Esophagus (tissue), 2 donors: Measurements from ENCODE around the gene FIBIN. TPM values are rescaled to one million over a fixed set of nuclear protein-coding genes. Genes with fewer than 3 reads are reported as not detected.
A peak's percentile ranks its signal among the peaks of the same experiment; 100 is the strongest.

Experiments
- H3K27ac ChIP-seq, 2 donors: one replicate each; pipeline ENCODE4 v1.5.1; 2013; ENCODE audit warnings: low read depth in 2 of 2, mild to moderate bottlenecking in 2 of 2, inconsistent platforms in 1 of 2, low read length in 1 of 2, moderate library complexity in 1 of 2
- H3K27me3 ChIP-seq, 2 donors: one replicate each; pipeline ENCODE4 v1.6.1; 2013; ENCODE audit warnings: low read length in 2 of 2, control low read depth in 1 of 2, mild to moderate bottlenecking in 1 of 2; ENCODE audit not compliant: insufficient read depth in 2 of 2, control insufficient read depth in 1 of 2
- H3K36me3 ChIP-seq, 2 donors: one replicate each; pipeline ENCODE4 v1.6.1; 2013; ENCODE audit warnings: low read length in 1 of 2; ENCODE audit not compliant: control insufficient read depth in 2 of 2, insufficient read depth in 2 of 2
- H3K4me1 ChIP-seq, 2 donors: one replicate each; pipeline ENCODE4 v1.6.1; 2013; ENCODE audit warnings: low read length in 1 of 2; ENCODE audit not compliant: control insufficient read depth in 2 of 2, insufficient read depth in 2 of 2
- H3K4me3 ChIP-seq, 2 donors: one replicate each; pipeline ENCODE4 v1.5.1; 2013; ENCODE audit warnings: low read length in 2 of 2, mild to moderate bottlenecking in 2 of 2, low read depth in 1 of 2, moderate library complexity in 1 of 2
- H3K9me3 ChIP-seq, 2 donors: one replicate each; pipeline ENCODE4 v1.6.1; 2013; ENCODE audit warnings: mild to moderate bottlenecking in 2 of 2, low read depth in 1 of 2, low read length in 1 of 2, moderate library complexity in 1 of 2; ENCODE audit not compliant: control insufficient read depth in 2 of 2, insufficient read depth in 1 of 2
- WGBS, 2 donors: extraction: QIAGEN DNeasy Blood & Tissue Kit; methylation state at CpG; one replicate each; pipeline ENCODE4 v1.1.7; 2013; 5-methylcytosine and 5-hydroxymethylcytosine counted together
- polyA plus RNA-seq, 2 donors: library from polyadenylated mRNA; stranded (reverse); fragments of 200-250 nt; gene quantifications; one replicate each; pipeline ENCODE4 v1.2.3, GENCODE V29; 2013
- donor health status: healthy with polysubstance abuse.
- donor health status: Bipolar disorder and iron deficiency.

The FIBIN gene
- polyA plus RNA-seq: 1 to 10 TPM; 1.6 to 5.4 TPM

- no peaks in the 10 kb centered on the region for H3K36me3 ChIP-seq
- no peaks in the 10 kb centered on the region for H3K27me3 ChIP-seq
- H3K4me1 ChIP-seq: peaks cover 0 to 6% of the 10 kb centered on the region in 2 donors
- H3K27ac ChIP-seq: peak within 1 kb of the TSS; percentile 62 to 73
- H3K4me3 ChIP-seq: peak within 1 kb of the TSS; percentile 39 to 59
- no peaks in the 10 kb centered on the region for H3K9me3 ChIP-seq
- WGBS, 2 donors: 7 to 9% methylated on average over 22 of the region's 22 CpGs
These were observed at the start of gene FIBIN for GRCh38 chr11:26993965-26994457. FIBIN (plus strand) TSS chr11:26994112; CDS start chr11:26994527, 415 bp downstream.

GRCh38 chr11:26944866-26945664 lies 48.8 kb upstream of the FIBIN start:
- Histone ChIP-seq H3K27ac (no peak overlapping the region), H3K9me3 (no peaks in the 10 kb centered on the region), H3K4me1 (no peaks in the 10 kb centered on the region), H3K27me3 (no peaks in the 10 kb centered on the region), H3K4me3 (no peak overlapping the region), H3K36me3 (no peaks in the 10 kb centered on the region)
- 35 to 38% methylated on average over 3 of the region's 3 CpGs for WGBS, 2 donors

GRCh38 chr11:26946257-26946716 lies 47.6 kb upstream of the FIBIN start:
- Histone ChIP-seq H3K9me3 (no peaks in the 10 kb centered on the region), H3K4me3 (no peak overlapping the region), H3K27ac (no peak overlapping the region), H3K4me1 (peaks cover 0 to 3% of the 10 kb centered on the region in 2 donors), H3K27me3 (no peaks in the 10 kb centered on the region), H3K36me3 (no peaks in the 10 kb centered on the region)
- 55 to 61% methylated on average over 2 of the region's 2 CpGs for WGBS, 2 donors

- Histone ChIP-seq H3K9me3 (no peaks in the 10 kb centered on the region), H3K27ac (no peak overlapping the region), H3K4me3 (no peak overlapping the region), H3K4me1 (peaks cover 0 to 3% of the 10 kb centered on the region in 2 donors), H3K27me3 (no peaks in the 10 kb centered on the region), H3K36me3 (no peaks in the 10 kb centered on the region)
- WGBS, 2 donors: 23 to 35% methylated on average over 2 of the region's 2 CpGs
These were observed 46.5 kb upstream of the FIBIN start for GRCh38 chr11:26947379-26947844.

- H3K9me3 ChIP-seq: no peaks in the 10 kb centered on the region
- no peaks in the 10 kb centered on the region for H3K36me3 ChIP-seq
- H3K27ac ChIP-seq: peak overlapping the region in 1 of 2 donors; percentile 49
- no peak overlapping the region for H3K4me3 ChIP-seq
- 64 to 67% methylated on average over 3 of the region's 3 CpGs for WGBS, 2 donors
- no peaks in the 10 kb centered on the region for H3K27me3 ChIP-seq
- H3K4me1 ChIP-seq: peaks cover 0 to 3% of the 10 kb centered on the region in 2 donors
These were observed 45.8 kb upstream of the FIBIN start for GRCh38 chr11:26947904-26948639.

GRCh38 chr11:26948881-26949280 lies 45.0 kb upstream of the FIBIN start:
- Histone ChIP-seq H3K4me1 (peaks cover 0 to 3% of the 10 kb centered on the region in 2 donors), H3K27ac (no peak overlapping the region), H3K36me3 (no peaks in the 10 kb centered on the region), H3K4me3 (no peak overlapping the region), H3K9me3 (no peaks in the 10 kb centered on the region), H3K27me3 (no peaks in the 10 kb centered on the region)
- 93 to 97% methylated on average over 1 of the region's 1 CpG for WGBS, 2 donors

- Histone ChIP-seq H3K9me3 (no peaks in the 10 kb centered on the region), H3K4me1 (peaks cover 0 to 3% of the 10 kb centered on the region in 2 donors), H3K27me3 (no peaks in the 10 kb centered on the region), H3K4me3 (no peak overlapping the region), H3K36me3 (no peaks in the 10 kb centered on the region), H3K27ac (no peak overlapping the region)
- WGBS, 2 donors: 84 to 85% methylated on average over 2 of the region's 2 CpGs
These were observed 44.1 kb upstream of the FIBIN start for GRCh38 chr11:26949846-26950245.

GRCh38 chr11:26950260-26950719 lies 43.6 kb upstream of the FIBIN start:
- no peaks in the 10 kb centered on the region for H3K9me3 ChIP-seq
- no peaks in the 10 kb centered on the region for H3K27me3 ChIP-seq
- no peak overlapping the region for H3K27ac ChIP-seq
- WGBS, 2 donors: 83 to 87% methylated on average over 5 of the region's 5 CpGs
- H3K4me3 ChIP-seq: no peak overlapping the region
- no peaks in the 10 kb centered on the region for H3K36me3 ChIP-seq
- H3K4me1 ChIP-seq: peaks cover 0 to 3% of the 10 kb centered on the region in 2 donors

- Histone ChIP-seq H3K36me3 (no peaks in the 10 kb centered on the region), H3K4me3 (no peak overlapping the region), H3K27ac (no peak overlapping the region), H3K9me3 (no peaks in the 10 kb centered on the region), H3K27me3 (no peaks in the 10 kb centered on the region), H3K4me1 (peaks cover 0 to 3% of the 10 kb centered on the region in 2 donors)
- WGBS, 2 donors: 76 to 85% methylated on average over 6 of the region's 6 CpGs
These were observed 42.0 kb upstream of the FIBIN start for GRCh38 chr11:26951809-26952515.
